ACC112 (cell line): ENCODE data around the gene PPP1R15B.

Experiments used
- H2AFZ ChIP-seq: fragments of 200-600 bp; sonication (generic); one replicate; pipeline ENCODE4 v1.6.0; 2017; ENCODE audit warnings: antibody characterized with exemption, low read length; ENCODE audit not compliant: unreplicated experiment
- H3K27ac ChIP-seq: fragments of 200-600 bp; sonication (generic); 2 replicates; pipeline ENCODE4 v1.5.1; 2014; ENCODE audit warnings: low read depth, mild to moderate bottlenecking, antibody characterized with exemption, low read length, moderate library complexity
- H3K27me3 ChIP-seq: fragments of 200-600 bp; sonication (generic); 2 replicates; pipeline ENCODE4 v1.6.1; 2014; ENCODE audit warnings: mild to moderate bottlenecking, antibody characterized with exemption, low read length, moderate library complexity, mixed read lengths; ENCODE audit not compliant: insufficient read depth
- H3K36me3 ChIP-seq: fragments of 200-600 bp; sonication (generic); 2 replicates; pipeline ENCODE4 v1.6.1; 2016; ENCODE audit warnings: mild to moderate bottlenecking, antibody characterized with exemption, low read length, moderate library complexity, mixed read lengths; ENCODE audit not compliant: insufficient read depth
- H3K4me1 ChIP-seq: fragments of 200-600 bp; sonication (generic); one replicate; pipeline ENCODE4 v1.6.1; 2016; ENCODE audit warnings: low read length, mixed read lengths; ENCODE audit not compliant: insufficient read depth, unreplicated experiment, control insufficient read depth
- H3K4me3 ChIP-seq: fragments of 200-600 bp; sonication (generic); 2 replicates; pipeline ENCODE4 v1.5.1; 2014; ENCODE audit warnings: mild to moderate bottlenecking, low read depth, low read length
- H3K79me2 ChIP-seq: fragments of 200-600 bp; sonication (generic); one replicate; pipeline ENCODE4 v1.6.0; 2016; ENCODE audit warnings: low read length; ENCODE audit not compliant: control insufficient read depth, unreplicated experiment, insufficient read depth

Gene PPP1R15B

DNA sequence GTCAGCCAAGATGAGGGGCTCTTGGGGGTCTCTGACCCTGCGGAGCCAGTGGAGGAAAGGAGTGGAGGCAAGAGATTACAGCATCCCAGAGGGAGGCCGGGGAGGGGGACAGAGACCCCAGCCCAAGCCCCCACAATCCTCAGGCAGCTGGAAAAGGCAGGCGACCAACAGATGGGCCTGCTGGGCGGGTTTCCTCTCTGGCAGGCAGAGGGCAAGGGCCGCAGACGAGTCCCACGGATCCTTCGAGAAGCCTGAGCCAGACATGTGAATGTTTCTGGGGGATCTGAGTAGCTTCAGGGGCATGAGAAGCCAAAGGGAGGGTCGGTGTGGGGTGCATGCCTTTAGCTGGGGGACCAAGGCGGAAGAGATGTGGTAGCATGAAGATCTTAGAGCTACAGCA, 49.8 kb downstream of the PPP1R15B start:
- Histone ChIP-seq H3K4me3 (no peak overlapping the region), H3K27me3 (peaks cover 13% of the 10 kb centered on the region; the same call in 1 of the 2 replicates), H2AFZ (no peak overlapping the region), H3K27ac (no peak overlapping the region), H3K4me1 (peaks cover 3% of the 10 kb centered on the region), H3K79me2 (no peaks in the 10 kb centered on the region), H3K36me3 (no peaks in the 10 kb centered on the region)

GRCh38 chr1:204361341-204361771, 50.3 kb downstream of the PPP1R15B start:
- no peak overlapping the region for H3K4me3 ChIP-seq
- peaks cover 13% of the 10 kb centered on the region; the same call in 1 of the 2 replicates for H3K27me3 ChIP-seq
- peaks cover 3% of the 10 kb centered on the region for H3K4me1 ChIP-seq
- H3K79me2 ChIP-seq: no peaks in the 10 kb centered on the region
- H2AFZ ChIP-seq: no peak overlapping the region
- no peaks in the 10 kb centered on the region for H3K36me3 ChIP-seq
- H3K27ac ChIP-seq: no peak overlapping the region

- Histone ChIP-seq H3K4me1 (peaks cover 3% of the 10 kb centered on the region), H3K27ac (no peak overlapping the region), H3K36me3 (no peaks in the 10 kb centered on the region), H2AFZ (no peak overlapping the region), H3K4me3 (no peak overlapping the region), H3K79me2 (no peaks in the 10 kb centered on the region), H3K27me3 (peaks cover 7% of the 10 kb centered on the region; the same call in 1 of the 2 replicates)
These were observed 51.3 kb downstream of the PPP1R15B start for GRCh38 chr1:204360314-204360713.

- Histone ChIP-seq H3K27ac (no peak within 1 kb of the TSS), H3K4me1 (peaks cover 3% of the 10 kb centered on the region), H3K4me3 (no peak within 1 kb of the TSS)
These were observed 52.0 kb downstream of the PPP1R15B start, which contains the start of gene PLEKHA6 for GRCh38 chr1:204359474-204360255. Gene PLEKHA6 (minus strand): TSS chr1:204359929. CDS start chr1:204273727, 86,202 bp downstream.

DNA sequence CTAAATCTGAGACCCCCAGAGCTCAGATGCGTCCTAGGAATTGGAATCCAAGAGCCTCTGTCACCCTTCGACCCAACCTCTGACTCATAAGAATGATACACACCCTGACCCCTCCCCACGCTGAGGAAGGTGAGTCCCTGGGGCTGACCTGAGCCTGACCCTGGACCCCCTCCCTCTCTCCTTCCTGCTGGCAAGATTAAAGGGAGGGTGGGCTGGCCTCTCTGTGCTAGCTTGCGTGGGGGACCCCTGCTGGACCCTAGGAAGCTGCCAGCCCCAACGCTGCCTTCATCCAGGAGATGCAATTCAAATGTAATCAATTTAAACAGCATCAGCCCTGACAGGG, 52.5 kb downstream of the PPP1R15B start:
- Histone ChIP-seq H3K27me3 (peaks cover 9% of the 10 kb centered on the region; the same call in 1 of the 2 replicates), H3K36me3 (no peaks in the 10 kb centered on the region), H3K4me1 (peaks cover 3% of the 10 kb centered on the region), H3K79me2 (no peaks in the 10 kb centered on the region), H2AFZ (no peak overlapping the region), H3K4me3 (no peak overlapping the region), H3K27ac (no peak overlapping the region)

More at GRCh38 chr1:204359474-204360255, 52.0 kb downstream of the PPP1R15B start, which contains the start of gene PLEKHA6:
- Histone ChIP-seq H3K36me3 (no peaks in the 10 kb centered on the region), H3K27me3 (peaks cover 7% of the 10 kb centered on the region; the same call in 1 of the 2 replicates), H2AFZ (no peak within 1 kb of the TSS), H3K79me2 (no peaks in the 10 kb centered on the region)

- H3K27me3 ChIP-seq: peaks cover 10% of the 10 kb centered on the region; the same call in 1 of the 2 replicates
- peaks cover 3% of the 10 kb centered on the region for H3K4me1 ChIP-seq
- H3K79me2 ChIP-seq: no peaks in the 10 kb centered on the region
- H3K27ac ChIP-seq: no peak overlapping the region
- no peak overlapping the region for H2AFZ ChIP-seq
- H3K4me3 ChIP-seq: no peak overlapping the region
- no peaks in the 10 kb centered on the region for H3K36me3 ChIP-seq
These were observed 53.0 kb downstream of the PPP1R15B start for GRCh38 chr1:204358605-204359004.

DNA sequence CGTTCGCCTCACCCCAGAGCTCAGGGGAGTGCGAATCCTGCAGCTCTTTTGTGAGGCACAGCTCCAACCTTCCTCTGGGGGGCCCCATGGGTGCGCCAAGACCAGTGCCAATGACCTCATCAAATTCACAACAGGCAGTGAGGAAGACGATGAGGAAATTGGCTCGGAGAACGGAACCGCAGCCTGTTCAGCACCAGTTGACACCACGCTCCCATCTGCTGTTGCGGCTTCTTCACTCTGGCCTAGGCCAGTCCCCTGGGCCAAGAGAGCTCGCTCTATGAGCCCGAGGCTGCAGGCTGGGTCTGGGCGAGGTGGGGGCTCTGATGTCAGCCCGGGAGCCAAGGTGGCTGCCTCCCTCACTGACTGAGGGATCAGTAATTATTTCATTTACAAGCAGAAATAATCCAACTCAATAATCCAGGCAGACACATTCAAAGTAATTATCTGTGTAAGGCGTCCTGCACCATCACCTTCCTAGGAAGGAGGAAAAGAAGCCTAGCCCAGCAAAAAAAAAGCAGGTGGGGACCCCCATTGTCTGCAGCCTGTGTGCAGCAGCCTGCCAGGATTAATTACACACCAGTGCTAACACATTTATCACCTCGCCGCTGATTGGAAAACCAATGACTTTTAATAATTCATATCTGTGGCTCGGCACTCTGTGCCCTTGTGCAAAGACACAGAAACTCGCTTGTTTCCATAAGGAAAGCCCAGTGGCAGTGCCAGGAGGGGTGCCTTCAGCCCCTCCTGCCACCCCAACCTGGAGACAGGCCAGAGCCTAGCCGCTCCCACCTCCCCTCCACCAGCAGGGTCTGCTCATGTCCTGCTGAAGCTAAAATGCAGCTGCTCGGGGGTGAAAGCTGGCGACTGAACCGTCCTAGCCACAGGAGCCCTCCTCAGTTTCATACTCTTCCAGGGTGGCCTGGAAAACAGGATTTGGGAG, 53.8 kb downstream of the PPP1R15B start:
- H2AFZ ChIP-seq: no peak overlapping the region
- no peaks in the 10 kb centered on the region for H3K79me2 ChIP-seq

DNA sequence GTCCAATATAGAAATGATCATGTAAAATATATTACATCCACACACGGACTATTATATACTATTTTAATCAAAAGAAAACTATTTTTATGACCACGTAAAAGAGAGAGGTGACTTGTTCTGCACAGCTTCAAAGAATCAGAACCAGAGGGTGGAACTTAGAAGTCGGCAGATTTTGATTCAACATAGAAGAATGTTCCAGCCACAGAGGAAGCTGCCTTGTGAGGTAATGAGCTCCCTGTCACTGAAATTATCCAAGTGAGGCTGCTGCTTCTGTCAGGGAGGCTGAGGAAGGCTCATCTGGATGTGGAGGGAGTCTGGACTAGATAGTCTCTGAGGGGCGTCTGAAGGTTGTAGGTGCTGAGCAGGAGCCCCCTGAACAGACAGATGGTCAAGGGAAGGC, 54.6 kb downstream of the PPP1R15B start:
- no peaks in the 10 kb centered on the region for H3K4me1 ChIP-seq
- no peaks in the 10 kb centered on the region for H3K79me2 ChIP-seq
- peaks cover 5% of the 10 kb centered on the region; the same call in 1 of the 2 replicates for H3K27me3 ChIP-seq

More for the DNA sequence above, 53.8 kb downstream of the PPP1R15B start:
- no peaks in the 10 kb centered on the region for H3K36me3 ChIP-seq
- peaks cover 10% of the 10 kb centered on the region; the same call in 1 of the 2 replicates for H3K27me3 ChIP-seq
- H3K27ac ChIP-seq: no peak overlapping the region
- H3K4me3 ChIP-seq: no peak overlapping the region
- H3K4me1 ChIP-seq: no peaks in the 10 kb centered on the region

GRCh38 chr1:204355913-204356312, 55.7 kb downstream of the PPP1R15B start:
- Histone ChIP-seq H3K27ac (no peak overlapping the region), H3K79me2 (no peaks in the 10 kb centered on the region), H3K4me1 (no peaks in the 10 kb centered on the region), H2AFZ (no peak overlapping the region), H3K4me3 (no peak overlapping the region), H3K36me3 (no peaks in the 10 kb centered on the region), H3K27me3 (peaks cover 3% of the 10 kb centered on the region; the same call in 1 of the 2 replicates)

More for the DNA sequence above, 54.6 kb downstream of the PPP1R15B start:
- no peak overlapping the region for H3K4me3 ChIP-seq
- no peak overlapping the region for H2AFZ ChIP-seq
- H3K36me3 ChIP-seq: no peaks in the 10 kb centered on the region
- H3K27ac ChIP-seq: no peak overlapping the region

- Histone ChIP-seq H2AFZ (no peak overlapping the region), H3K79me2 (no peaks in the 10 kb centered on the region), H3K4me1 (no peaks in the 10 kb centered on the region)
These were observed 57.0 kb downstream of the PPP1R15B start for GRCh38 chr1:204354579-204354978.

More at GRCh38 chr1:204354579-204354978, 57.0 kb downstream of the PPP1R15B start:
- Histone ChIP-seq H3K36me3 (no peaks in the 10 kb centered on the region), H3K27ac (no peak overlapping the region), H3K4me3 (no peak overlapping the region), H3K27me3 (peaks cover 3% of the 10 kb centered on the region; the same call in 1 of the 2 replicates)
